ENCODE data around the gene NTN4.
"Not testable (repeated sequence)": the region's sequence is repeated elsewhere in the genome, so short reads cannot be mapped to it uniquely, and the experiment has no call there.

The NTN4 gene

DNA sequence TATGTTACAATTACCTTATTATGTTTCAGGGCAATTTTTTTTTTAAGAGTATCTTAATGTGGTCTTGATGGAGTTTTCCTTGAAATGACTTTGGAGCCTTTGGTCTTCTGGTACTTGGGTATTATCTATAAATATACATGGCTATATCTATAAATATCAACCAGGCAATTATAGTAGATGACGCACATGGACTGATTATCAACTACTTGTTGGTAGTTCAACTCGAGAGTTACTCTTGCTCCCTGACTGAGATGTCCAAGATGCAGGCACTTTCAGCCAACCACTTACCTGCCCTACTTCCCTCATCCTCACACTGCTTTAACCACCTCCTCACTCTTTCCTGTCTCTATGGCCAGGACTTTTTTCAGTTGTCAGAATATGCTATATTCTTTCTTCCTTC lies 85.4 kb downstream of the NTN4 start:
- no peak for DNase-seq (ENCODE audit: low spot score)

DNA sequence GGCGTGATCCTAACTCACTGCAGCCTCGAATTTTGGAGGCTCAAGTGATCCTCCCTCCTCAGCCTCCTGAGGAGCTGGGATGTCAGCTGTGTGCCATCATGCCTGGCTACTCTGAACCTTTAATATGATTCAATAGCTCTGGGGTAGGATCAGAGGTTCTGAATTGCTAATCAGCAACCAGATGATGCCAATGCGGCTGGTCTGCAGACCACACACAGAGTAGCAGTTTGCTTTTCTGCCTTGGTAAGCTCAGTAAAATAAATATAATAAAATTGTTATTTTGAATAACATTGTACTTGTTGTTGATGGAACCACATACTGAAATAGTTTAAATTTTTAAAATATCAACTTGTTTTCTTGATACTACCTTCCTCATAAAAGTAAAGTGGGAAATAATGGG lies 86.6 kb downstream of the NTN4 start:
- no peak for DNase-seq (ENCODE audit: low spot score)

DNA sequence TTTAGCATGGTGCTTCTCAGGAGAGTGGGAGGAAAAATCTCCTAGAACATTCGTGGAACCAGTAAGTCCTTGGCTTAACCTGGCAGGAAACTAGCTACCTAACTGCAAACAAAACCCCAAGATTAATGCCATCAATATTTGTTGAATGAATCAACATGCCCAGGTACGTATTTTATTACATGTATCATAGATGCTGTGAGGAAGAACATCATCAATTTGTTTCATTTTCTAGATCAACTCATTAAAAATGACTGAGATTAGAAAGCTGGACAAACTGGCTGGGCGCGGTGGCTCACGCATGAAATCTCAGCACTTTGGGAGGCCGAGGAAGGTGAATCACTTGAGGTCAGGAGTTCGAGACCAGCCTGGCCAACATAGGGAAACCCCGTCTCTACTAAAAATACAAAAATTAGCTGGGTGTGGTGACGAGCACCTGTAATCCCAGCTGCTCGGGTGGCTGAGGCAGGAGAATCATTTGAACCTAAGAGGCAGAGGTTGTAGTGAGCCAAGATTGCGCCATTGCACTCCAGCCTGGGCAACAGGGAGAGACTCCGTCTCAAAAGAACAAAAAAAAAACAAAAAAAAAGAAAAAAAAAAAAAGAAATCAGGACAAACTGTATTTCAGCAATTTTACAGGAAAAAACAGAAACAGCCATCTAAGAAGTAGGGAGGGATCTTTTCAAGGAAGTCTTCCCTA lies 88.7 kb downstream of the NTN4 start:
- DNase-seq (ENCODE audit: low spot score) = no peak

DNA sequence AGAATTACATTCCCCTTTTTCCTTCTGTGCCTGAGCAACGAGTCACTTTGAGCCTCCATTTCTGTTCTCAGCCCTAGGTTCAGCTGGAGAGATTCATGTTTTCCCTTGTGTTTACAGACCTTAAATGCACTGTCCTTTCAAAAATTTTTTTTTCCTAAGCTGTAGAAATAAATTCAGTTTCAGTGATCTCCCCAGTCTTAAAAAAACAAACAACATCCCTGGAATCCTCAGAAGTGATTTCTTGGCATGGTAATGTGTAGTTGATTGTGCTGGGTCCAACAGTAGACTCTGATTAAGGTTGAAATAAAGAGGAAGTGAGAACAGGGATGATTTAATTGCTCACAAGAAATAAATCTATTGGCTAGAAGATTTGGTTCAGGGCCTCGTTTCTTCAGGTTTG lies 89.3 kb downstream of the NTN4 start:
- no peak for DNase-seq (ENCODE audit: low spot score)

DNA sequence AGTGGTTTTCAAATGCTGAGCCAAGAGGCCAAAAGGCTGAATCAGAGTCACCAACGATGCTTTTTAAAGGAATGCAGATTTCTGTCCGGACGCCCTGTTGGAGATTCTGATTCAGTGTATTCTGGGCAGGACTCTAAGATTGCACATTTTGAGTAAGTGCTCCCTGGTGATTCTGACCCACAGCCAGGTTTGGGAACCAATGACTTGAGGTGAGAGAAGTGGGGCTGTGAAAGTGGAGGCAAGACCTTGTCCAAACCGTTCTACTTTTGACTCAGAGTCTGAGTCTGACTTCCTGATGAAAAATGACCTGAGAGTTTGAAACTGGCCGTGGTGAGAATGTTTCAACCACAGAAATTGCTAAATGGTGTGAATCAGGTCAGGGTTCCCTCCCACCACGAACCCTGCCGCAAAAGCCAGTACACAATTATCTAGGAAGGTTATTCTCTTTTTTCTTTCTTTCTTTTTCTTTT lies 90.2 kb downstream of the NTN4 start:
- DNase-seq (ENCODE audit: low spot score) = no peak

DNA sequence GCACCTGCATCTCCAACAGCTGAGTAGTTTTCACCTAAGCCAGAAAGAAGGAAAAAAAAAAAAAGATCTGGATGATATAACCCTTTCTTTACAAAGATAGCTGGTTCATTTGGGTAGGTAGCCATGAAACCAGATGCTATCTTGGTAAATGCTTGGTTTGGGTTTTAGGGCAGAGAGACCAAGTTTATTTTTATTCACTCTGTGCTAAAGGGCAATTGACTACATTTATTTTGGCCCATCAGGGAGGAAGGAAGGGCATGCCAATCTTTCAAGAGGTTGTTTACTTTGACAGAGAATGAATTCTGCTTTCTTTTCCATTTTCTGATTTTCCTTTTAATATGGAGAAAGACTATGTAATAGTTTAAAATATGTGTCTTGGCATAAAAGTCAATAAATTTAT lies 91.0 kb downstream of the NTN4 start:
- no peak for DNase-seq (ENCODE audit: low spot score)

DNA sequence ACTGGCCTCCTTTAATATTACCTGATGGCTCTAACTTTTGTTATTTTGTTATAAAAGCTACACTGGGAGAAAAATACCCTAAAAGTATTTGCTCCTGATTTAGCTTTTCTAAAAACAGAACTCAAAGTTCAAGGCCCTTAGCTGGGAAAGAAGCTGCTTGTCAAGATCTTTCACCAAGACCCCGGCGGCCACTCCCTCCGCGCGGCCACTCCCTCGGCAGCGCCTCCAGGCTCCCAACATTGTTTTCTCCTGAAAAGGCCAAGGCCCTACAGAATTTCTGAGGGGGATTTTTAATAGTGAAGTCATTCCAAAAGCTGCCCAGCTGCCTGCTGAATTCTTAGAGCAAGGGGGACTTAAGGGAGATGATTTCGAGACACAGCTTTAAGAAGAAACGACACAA lies 96.4 kb downstream of the NTN4 start:
- DNase-seq (ENCODE audit: low spot score) = no peak

DNA sequence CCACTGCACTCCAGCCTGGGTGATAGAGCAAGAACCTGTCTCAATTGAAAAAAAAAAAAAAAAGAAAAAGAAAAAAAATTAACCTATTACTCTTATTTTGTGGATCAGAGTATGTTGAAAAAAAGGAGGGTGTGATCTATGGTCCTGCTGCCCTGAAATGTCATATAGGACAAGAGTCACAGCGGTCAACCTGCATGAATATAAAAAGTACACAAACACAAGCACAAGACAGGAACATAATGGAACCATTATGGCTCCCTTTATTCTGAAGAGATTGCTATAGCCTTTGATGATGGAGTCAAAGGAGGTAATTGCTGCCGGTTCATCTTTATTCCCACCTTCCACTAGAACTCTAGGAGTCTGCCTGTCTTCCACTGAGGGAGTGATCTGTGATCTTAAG lies 96.9 kb downstream of the NTN4 start:
- no peak for DNase-seq (ENCODE audit: low spot score)

DNA sequence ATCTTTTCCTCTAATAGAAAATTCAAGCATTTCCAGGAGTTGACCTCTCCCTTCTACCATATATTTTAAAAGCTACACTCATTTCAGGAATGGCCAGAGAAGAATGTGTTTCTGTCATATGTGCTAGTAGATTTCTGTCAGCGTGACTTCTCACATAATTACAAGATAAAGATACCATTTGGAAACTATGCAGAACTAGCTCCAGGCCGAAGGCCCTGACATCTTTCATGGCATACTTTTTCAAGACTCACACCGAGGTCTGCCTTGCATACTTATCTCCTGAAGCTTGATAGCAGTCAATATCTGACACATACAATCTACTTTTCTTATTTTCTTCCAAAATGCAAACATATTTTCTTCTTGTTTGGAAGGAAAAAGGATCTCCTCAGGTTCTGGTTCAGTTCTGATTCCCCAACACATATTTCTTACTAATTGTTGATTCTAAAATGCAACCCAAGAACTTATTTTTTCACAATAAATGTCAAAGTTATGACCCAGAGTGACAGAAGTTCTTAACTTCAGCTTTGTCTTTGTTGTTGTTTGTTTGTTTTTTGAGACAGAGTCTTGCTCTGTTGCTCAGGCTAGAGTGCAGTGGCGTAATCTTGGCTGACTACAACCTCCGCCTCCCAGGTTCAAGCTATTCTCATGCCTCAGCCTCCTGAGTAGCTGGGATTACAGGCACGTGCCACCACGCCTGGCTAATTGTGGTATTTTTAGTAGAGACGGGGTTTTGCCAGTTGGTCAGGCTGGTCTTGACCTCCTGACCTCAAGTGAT lies 99.5 kb downstream of the NTN4 start:
- DNase-seq (ENCODE audit: low spot score) = no peak

DNA sequence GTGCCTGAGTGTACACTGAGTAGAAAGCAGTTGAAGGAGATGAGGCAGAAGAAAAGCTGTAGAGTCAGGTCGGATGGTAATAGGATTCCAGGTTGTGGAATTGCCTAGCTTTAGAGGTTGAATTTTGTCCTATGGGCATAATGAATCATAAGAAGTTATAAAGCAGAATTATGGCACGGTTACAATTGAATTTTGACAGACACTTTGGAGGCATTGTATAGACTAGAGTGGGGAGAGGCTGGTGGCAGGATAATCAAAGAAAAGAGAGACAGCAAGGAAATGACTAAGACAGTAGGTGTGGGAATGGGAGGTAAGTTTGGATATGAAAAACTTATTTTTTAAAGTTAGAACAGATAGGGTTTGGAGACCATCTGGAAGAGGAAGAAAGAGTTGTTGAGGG lies 102.6 kb downstream of the NTN4 start:
- DNase-seq (ENCODE audit: low spot score) = no peak

DNA sequence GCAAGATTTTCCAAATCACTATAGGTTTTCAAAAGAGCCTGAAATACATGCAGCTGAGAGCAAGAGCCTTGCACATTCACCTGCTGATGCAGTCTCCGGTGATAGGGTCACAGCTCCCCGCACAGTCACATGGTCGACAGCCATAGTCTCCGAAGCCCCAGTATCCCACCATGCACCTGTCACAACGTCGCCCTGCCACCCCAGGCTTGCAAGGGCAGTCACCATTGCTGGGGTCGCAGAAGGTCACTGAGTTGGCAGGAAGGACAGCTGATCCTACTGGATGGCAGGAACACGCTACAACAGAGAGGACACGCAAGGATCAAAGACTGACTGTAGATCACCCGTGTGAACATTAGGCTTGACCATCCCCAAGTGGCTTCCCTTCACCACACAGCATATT lies 107.1 kb downstream of the NTN4 start:
- no peak for DNase-seq (ENCODE audit: low spot score)

DNA sequence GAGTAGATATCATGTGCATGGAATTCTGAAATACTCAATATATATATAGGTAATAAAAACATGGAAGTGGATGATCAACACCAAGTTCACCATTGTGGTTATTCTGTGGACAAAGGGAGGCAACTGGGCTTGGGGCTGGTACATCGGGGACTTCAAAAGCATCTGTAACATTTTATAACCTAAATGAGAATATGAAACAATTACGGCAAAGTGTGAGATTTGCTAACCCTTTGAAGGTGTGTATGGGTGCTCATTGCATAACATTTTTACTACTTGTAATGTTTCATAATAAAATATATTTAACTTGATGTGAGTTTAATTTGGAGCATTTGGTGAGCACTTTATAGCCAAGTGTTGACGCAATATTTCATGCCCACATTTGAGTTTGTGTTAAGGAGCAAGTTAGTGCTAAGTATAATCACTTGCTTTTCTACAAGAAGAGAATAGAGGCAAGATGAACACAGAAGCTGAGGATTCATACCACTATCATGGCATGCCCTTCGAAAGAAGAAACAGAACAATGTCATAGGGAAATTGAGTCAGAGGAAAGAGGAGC lies 109.3 kb downstream of the NTN4 start:
- no peak for DNase-seq (ENCODE audit: low spot score)

DNA sequence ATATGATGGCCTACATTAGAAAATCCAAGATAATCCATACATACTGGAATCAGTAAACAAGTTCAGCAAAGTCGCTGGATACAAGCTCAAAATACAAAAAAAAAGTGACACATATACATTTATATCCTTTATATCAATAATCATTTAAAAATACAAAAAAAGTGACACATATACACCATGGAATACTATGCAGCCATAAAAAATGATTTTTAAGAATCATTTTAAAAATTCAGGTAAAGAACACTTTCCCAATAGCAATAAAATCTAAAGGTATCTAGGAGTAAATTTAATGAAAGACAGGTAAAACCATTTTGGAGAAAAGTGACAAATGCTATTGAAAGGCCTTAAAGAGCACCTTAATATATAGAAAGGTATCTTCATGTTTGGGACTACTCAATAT lies 111.9 kb downstream of the NTN4 start:
- no peak for DNase-seq (ENCODE audit: low spot score)

DNA sequence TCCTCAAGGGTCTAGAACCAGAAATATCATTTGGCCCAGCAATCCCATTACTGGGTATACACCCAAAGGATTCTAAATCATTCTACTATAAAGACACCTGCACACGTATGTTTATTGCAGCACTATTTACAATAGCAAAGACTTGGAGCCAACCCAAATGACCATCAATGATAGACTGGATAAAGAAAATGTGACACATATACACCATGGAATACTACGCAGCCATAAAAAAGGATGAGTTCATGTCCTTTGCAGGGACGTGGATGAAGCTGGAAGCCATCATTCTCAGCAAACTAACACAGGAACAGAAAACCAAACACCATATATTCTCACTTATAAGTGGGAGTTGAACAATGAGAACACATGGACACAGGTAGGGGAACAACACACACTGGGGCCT lies 112.8 kb downstream of the NTN4 start:
- not testable (repeated sequence) for DNase-seq (ENCODE audit: low spot score)

DNA sequence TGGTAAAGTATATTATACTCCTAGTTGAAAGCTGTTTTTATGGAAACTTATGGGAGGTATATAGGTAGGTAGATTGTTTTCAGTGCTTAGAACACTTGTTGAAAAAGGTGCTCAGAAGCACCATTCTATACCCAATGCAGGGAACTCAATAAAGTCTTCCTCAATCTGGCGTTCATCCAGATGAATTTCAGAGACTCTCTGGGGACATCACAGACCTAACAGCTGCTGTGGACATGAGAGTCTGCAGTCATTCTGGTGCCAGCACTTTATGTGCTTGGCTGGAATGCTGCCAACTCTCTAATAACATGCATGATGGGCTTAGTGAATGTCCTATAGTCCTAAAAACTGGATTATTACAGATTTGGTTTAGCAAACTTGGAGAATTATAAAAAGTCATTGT lies 115.9 kb downstream of the NTN4 start:
- no peak for DNase-seq (ENCODE audit: low spot score)

DNA sequence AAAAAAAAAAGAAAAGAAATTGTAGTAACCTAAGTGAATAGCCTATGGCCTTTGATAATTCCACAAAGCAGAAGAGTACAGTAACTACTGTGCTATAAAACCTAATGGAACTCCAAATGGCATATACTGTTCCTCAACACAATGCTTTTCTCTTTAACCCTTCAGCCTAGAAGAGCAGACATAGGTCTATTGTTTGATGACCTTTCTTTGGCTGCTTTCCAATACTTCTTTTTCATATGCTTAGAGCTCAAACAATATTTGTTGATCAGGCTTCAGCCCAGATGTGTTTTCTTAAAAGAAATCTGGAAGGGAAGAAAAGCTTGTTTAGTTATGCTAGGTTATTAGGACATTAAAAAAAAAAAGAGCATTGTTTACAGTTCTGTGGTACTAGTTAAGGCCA lies 116.4 kb downstream of the NTN4 start:
- no peak for DNase-seq (ENCODE audit: low spot score)

DNA sequence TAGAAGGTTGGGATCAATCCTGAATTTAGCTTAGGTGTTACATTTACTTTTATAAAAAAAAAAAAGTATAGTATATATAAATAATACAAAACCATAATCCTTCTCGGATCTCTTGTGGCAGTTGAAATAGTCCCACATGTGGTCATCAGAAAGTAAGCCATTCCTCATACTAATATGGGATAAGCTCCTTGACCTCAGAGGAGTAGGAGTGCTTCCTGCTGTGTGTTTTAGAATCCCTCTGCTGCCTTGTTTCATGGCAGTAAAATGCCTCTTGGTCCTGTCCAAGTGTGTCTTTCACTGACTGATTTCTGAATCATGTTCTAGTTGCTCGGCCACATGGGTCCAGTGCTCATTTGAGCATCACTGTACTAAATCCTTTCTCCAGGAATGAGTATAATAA lies 117.0 kb downstream of the NTN4 start:
- DNase-seq (ENCODE audit: low spot score) = no peak

DNA sequence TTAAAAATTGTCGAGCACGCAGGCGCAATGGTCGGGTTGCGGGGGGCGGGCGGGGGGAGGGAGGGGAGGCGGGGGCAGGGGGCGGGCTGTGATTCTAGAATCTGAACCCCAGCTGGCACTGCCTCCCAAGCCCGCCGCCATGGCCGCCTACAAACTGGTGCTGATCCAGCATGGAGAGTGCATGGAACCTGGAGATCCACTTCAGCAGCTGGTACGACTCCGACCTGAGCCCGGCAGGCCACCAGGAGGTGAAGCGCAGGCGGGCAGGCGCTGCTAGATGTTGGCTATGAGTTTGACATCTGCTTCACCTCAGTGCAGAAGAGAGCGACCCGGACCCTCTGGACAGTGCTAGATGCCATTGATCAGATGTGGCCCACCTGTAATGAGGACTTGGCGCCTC lies 118.4 kb downstream of the NTN4 start:
- DNase-seq (ENCODE audit: low spot score) = no peak

DNA sequence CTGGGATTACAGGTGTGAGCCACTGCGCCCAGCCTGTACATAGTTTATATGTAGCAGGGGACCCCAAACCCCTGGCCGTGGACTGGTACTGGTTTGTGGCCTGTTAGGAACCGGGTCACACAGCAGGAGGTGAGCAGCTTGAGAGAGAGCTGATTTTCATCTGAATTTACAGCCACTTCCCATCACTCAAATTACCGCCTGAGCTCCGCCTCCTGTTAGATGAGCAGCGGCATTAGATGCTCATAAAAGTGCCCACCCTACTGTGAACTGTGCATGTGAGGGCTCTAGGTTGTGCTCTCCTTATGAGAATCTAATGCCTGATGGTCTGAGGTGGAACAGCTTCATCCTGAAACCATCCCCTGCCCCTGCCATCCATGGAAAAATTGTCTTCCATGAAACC lies 119.3 kb downstream of the NTN4 start:
- DNase-seq (ENCODE audit: low spot score) = no peak

DNA sequence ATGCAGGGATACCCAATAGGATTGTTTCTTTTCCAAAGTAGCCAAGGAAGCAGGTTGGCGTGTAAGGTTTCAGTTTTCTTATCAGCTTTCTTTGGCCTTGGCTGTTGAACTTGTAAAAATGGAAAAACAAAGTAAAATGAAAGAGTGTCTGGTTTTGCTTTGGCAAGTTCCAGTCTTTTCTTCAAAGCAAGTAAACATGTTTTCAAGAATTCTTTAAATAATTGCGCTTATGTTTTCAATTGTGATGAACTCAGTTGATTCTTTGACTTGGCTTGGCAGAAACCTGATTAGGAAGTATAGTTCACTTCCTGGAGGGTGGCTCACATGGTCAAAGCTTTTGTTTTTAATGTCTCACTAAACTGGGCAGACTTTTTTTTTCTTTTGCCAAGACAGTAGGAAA lies 127.0 kb downstream of the NTN4 start:
- DNase-seq (ENCODE audit: low spot score) = no peak

DNA sequence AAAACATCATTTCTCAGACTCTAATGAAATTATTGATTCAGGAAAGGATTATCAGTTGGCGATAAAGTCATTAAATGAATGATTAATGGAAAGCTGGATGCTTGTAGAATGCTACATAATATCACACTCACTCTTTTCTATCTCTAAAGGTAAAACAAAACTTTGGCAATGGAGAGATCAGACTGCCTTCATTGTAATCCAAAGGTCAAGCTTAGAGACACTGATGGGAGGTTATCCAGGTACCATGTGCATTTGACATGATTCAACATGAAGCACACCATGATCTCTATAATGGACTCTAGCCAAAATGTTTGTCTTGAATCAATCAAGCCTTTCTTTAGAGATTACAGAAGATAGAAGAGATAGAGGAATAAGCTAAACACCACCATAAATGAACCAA lies 129.2 kb downstream of the NTN4 start:
- DNase-seq (ENCODE audit: low spot score) = no peak

DNA sequence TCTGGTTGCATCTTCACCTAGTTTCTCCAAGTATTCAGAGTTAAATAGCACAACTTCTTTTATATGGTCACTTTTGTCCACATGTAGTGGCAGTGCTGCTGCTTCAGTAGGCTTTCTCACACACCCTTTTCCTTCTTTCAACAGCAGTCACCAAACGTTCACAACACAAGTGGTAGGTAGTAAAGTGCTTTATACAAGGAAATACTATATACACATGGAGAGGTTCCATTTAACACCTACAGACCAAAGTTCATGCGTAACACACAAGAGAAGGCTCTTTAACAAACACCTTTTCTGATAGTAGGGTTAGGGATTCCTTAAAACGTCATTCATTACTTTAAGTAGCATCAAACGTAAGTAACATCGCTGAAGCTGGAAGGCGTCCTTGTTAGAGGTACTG lies 132.2 kb downstream of the NTN4 start:
- no peak for DNase-seq (ENCODE audit: low spot score)

DNA sequence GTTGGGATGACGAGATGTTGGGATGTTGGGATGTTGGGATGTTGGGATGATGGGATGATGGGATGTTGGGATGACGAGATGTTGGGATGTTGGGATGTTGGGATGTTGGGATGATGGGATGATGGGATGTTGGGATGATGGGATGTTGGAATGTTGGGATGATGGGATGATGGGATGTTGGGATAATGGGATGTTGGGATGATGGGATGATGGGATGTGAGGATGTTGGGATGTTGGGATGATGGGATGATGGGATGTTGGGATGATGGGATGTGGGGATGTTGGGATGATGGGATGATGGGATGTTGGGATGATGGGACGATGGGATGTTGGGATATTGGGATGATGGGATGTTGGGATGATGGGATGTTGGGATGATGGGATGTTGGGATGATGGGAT lies 135.9 kb downstream of the NTN4 start:
- DNase-seq (ENCODE audit: low spot score) = not testable (repeated sequence)

Measured in CD4-positive, alpha-beta T cell treated with Interleukin-2 at 100 ng/mL for 4 hours (primary cell).